ENCODE data around the gene FAM240A.

The FAM240A gene

DNA sequence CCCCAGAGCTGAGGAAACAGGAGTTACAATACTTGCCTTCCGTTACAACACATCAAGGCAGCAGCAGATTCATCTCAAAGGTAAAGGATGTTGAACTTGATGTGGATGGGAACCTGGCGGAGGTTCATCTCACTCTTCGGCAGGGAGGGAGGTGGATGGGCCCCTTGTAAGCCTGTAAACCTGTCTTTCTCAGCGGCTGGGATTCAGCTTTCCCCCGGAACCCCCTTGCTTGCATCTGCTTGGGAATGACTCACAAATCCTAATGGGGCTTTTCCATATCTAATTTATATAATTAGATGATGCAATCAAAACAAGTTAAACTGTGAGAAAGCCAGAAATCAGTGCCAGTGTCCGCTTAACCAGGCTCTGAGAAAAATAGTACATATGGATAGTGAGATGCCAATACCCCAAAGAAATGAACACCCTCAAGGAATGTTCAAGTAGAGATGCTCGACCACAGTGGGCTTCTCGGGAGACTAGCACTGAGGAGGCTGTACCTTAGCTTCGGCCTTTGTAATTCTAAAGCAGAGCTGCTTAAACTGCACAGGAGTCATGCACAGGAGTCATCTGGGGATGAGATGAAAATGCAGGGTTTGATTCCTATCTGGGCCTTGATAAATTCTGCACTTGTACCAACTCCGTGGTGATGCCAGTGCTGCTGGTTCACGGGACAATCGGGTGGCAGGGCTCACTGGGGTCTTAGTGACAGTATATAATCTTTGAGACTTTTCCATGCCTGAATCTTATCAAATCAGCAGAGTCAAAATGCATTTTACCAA is 2.2 kb upstream of the FAM240A start:
- no peak overlapping the region for H2AFZ ChIP-seq (ENCODE audit: low read depth)
- H3K36me3 ChIP-seq (ENCODE audit: insufficient read depth): no peaks in the 10 kb centered on the region

DNA sequence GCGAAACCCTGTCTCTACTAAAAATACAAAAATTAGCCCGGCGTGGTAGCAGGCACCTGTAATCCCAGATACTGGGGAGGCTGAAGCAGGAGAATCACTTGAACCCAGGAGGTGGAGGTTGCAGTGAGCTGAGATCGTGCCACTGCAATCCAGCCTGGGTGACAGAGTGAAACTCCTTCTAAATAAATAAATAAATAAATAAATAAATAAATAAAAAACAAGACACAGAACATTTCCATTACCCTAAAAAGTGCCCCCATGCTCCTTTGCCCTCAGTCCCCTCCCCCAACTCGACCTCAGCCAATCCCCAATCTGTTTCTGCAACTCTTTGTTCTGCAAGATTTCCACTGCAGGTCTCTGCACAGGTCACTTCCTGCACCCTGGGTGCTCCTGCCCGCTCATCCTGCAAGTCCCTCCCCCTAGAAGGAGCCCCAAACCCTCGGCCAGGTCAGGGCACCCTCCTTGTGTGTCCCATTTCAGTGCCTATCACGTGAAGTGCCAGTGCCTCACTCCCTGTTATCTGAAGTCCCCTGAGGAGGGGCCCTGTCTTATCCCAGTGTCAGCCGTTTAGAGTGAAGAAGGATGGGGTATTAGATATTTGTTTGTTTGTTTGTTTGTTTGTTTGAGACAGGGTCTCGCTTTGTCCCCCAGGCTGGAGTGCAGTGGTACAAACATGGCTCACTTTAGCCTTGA is 1.1 kb downstream of the FAM240A start:
- H4K20me1 ChIP-seq (ENCODE audit: insufficient read depth): no peaks in the 10 kb centered on the region
- no peaks in the 10 kb centered on the region for H3K79me2 ChIP-seq (ENCODE audit: insufficient read depth, low read depth)
- H2AFZ ChIP-seq (ENCODE audit: low read depth): no peak overlapping the region
- no peaks in the 10 kb centered on the region for H3K4me1 ChIP-seq (ENCODE audit: low read depth, poor library complexity, severe bottlenecking)
- no peaks in the 10 kb centered on the region for H3K36me3 ChIP-seq (ENCODE audit: insufficient read depth)
- no peaks in the 10 kb centered on the region for H3K27me3 ChIP-seq (ENCODE audit: insufficient read depth, low read depth)
- TF ChIP-seq, protein P1, sequence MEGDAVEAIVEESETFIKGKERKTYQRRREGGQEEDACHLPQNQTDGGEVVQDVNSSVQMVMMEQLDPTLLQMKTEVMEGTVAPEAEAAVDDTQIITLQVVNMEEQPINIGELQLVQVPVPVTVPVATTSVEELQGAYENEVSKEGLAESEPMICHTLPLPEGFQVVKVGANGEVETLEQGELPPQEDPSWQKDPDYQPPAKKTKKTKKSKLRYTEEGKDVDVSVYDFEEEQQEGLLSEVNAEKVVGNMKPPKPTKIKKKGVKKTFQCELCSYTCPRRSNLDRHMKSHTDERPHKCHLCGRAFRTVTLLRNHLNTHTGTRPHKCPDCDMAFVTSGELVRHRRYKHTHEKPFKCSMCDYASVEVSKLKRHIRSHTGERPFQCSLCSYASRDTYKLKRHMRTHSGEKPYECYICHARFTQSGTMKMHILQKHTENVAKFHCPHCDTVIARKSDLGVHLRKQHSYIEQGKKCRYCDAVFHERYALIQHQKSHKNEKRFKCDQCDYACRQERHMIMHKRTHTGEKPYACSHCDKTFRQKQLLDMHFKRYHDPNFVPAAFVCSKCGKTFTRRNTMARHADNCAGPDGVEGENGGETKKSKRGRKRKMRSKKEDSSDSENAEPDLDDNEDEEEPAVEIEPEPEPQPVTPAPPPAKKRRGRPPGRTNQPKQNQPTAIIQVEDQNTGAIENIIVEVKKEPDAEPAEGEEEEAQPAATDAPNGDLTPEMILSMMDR (conservative IDR thresholded peaks at IDR 0.05; ENCODE audit: low read depth, low read length): no peak
- H3K4me3 ChIP-seq (IDR thresholded peaks at IDR 0.05; ENCODE audit: insufficient read depth, low read depth, low read length): no peak overlapping the region
- H3K4me2 ChIP-seq: no peak overlapping the region
- no peak overlapping the region for H3K9ac ChIP-seq
- no peak overlapping the region for H3K27ac ChIP-seq

More for the DNA sequence above, 2.2 kb upstream of the FAM240A start:
- Histone ChIP-seq H3K79me2 (ENCODE audit: insufficient read depth, low read depth) (no peaks in the 10 kb centered on the region), H3K27me3 (ENCODE audit: insufficient read depth, low read depth) (no peaks in the 10 kb centered on the region), H4K20me1 (ENCODE audit: insufficient read depth) (no peaks in the 10 kb centered on the region), H3K4me2 (no peak overlapping the region), H3K9ac (no peak overlapping the region), H3K4me3 (IDR thresholded peaks at IDR 0.05; ENCODE audit: insufficient read depth, low read depth, low read length) (no peak overlapping the region), H3K4me1 (ENCODE audit: low read depth, poor library complexity, severe bottlenecking) (no peaks in the 10 kb centered on the region), H3K27ac (no peak overlapping the region)
- TF ChIP-seq, protein P1 (conservative IDR thresholded peaks at IDR 0.05; ENCODE audit: low read depth, low read length): no peak

DNA sequence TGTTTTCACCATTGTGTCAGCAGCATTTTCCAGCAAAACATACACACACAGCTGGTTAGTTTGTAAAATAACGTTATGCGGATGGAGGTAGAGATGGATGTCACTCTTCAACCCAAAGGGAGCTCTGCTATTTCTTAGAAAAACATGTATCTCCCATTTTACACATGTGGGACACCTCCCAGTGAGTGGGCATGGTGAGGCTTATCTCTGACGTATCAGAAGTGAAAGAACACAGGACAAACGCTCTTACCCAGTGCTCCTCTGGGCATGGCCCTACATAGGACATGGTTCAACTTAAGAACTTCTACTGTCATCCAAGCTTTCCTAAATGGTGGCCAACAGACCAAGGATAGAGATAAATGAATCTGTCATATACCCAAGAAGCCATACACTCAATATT is 2.1 kb downstream of the FAM240A start:
- no peaks in the 10 kb centered on the region for H3K27me3 ChIP-seq (ENCODE audit: insufficient read depth, low read depth)
- no peaks in the 10 kb centered on the region for H3K79me2 ChIP-seq (ENCODE audit: insufficient read depth, low read depth)
- H3K4me2 ChIP-seq: no peak overlapping the region
- no peak overlapping the region for H2AFZ ChIP-seq (ENCODE audit: low read depth)
- H3K36me3 ChIP-seq (ENCODE audit: insufficient read depth): no peaks in the 10 kb centered on the region
- no peaks in the 10 kb centered on the region for H3K4me1 ChIP-seq (ENCODE audit: low read depth, poor library complexity, severe bottlenecking)
- TF ChIP-seq, protein P1 (conservative IDR thresholded peaks at IDR 0.05; ENCODE audit: low read depth, low read length): no peak
- H3K9ac ChIP-seq: no peak overlapping the region
- H3K4me3 ChIP-seq (IDR thresholded peaks at IDR 0.05; ENCODE audit: insufficient read depth, low read depth, low read length): no peak overlapping the region
- H3K27ac ChIP-seq: no peak overlapping the region
- H4K20me1 ChIP-seq (ENCODE audit: insufficient read depth): no peaks in the 10 kb centered on the region

DNA sequence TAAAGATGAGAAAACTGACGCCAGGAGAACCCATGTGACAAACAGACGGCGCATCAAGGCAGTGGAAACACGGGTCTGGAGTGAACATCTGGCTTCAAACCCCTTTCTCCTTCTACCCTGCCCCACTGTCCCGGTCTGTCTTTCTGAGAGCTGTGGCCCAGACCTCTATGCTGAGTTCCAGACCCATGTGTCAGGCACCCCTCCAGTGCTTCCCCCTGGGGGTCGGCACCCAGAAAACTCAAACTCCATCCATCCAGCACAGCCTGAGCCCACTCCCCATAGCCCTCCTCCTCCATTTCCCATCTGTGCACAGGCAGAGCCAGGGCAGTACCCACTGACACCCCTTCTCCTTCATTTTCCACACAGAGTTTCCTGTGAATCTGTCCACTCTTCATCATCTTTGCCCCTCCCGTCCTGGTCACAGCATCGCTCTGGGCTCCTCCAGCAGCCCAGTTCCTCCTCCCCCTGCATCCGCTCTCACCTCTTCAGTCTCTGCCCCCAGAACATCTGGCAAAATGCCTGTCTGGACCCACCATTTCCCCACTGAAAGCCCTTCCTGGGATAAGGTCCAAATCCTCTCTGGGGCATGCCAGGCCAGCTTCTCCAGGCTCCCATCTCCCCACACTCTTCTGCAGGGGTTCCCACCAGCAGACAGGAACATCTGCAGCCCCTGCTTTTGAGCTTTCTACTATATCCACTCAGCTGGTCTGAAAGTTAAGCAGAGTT is 2.9 kb downstream of the FAM240A start:
- no peak overlapping the region for H2AFZ ChIP-seq (ENCODE audit: low read depth)
- no peaks in the 10 kb centered on the region for H3K4me1 ChIP-seq (ENCODE audit: low read depth, poor library complexity, severe bottlenecking)
- no peak overlapping the region for H3K9ac ChIP-seq
- H4K20me1 ChIP-seq (ENCODE audit: insufficient read depth): no peaks in the 10 kb centered on the region
- H3K27me3 ChIP-seq (ENCODE audit: insufficient read depth, low read depth): no peaks in the 10 kb centered on the region
- no peak overlapping the region for H3K4me2 ChIP-seq
- no peaks in the 10 kb centered on the region for H3K79me2 ChIP-seq (ENCODE audit: insufficient read depth, low read depth)
- no peak overlapping the region for H3K27ac ChIP-seq
- no peak overlapping the region for H3K4me3 ChIP-seq (IDR thresholded peaks at IDR 0.05; ENCODE audit: insufficient read depth, low read depth, low read length)
- no peaks in the 10 kb centered on the region for H3K36me3 ChIP-seq (ENCODE audit: insufficient read depth)
- TF ChIP-seq, protein P1 (conservative IDR thresholded peaks at IDR 0.05; ENCODE audit: low read depth, low read length): no peak

All from KMS-11 (cell line).